Measurements from ENCODE around the gene SDK1. TPM values are rescaled to one million over a fixed set of nuclear protein-coding genes. Genes with fewer than 3 reads are reported as not detected.

SDK1 gene
- total and polyA plus RNA-seq, 2 of the 8 experiments (the other 6 are each of a cell fraction or from before 2014, with no cell fraction given), result 3.3 to 7.2 TPM

DNA sequence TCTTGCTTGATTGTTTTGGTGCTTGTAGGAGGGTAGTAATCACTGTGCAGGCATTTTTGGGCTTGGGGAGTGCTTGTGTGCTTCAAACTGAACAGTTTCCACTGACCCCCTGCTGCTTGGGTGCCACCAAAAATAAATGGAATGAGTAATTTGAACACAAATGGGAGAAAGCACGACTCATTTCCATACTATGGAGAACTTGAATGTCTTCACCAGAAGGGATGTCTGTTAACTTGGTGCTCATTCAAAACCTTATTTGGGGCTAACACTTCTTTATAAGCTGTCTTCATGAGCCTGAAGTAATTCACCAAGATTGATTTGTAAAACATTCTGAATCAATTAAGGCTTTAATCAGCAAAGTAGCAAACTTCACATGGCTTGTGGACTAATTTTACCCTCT is 560.3 kb downstream of the SDK1 start (continued):
- TF ChIP-seq SP1 (IDR thresholded peaks at IDR 0.05; ENCODE audit: low read depth, low read length) (no peak), SRF (IDR thresholded peaks at IDR 0.05; ENCODE audit: low read depth, low read length) (no peak), CBX5 (IDR thresholded peaks at IDR 0.05; ENCODE audit: low read depth, low read length) (no peak), RXRA (IDR thresholded peaks at IDR 0.05; ENCODE audit: insufficient read depth, low read depth, low read length) (no peak), TAF1 (IDR thresholded peaks at IDR 0.05; ENCODE audit: low read depth, low read length) (no peak), TCF12 (IDR thresholded peaks at IDR 0.05; ENCODE audit: low read depth, low read length) (no peak)
